K562 (cell line): ENCODE results near the gene LMAN2. TPM values are rescaled to one million over a fixed set of nuclear protein-coding genes. Genes with fewer than 3 reads are reported as not detected.

Experiments
- ARID3B ChIP-seq: fragments of 250-450 bp; sonication (Bioruptor Pico); IDR thresholded peaks from 2 replicates; pipeline ENCODE4 v1.4.0; 2020; ENCODE audit warnings: borderline replicate concordance
- CAMTA2 ChIP-seq: fragments of 250-450 bp; sonication (Bioruptor Pico); conservative IDR thresholded peaks from 2 replicates; pipeline ENCODE4 v1.5.1; 2022
- CREB1 ChIP-seq, 2 experiments: sonication (generic) in 1 of 2; formaldehyde crosslinking in 1 of 2; IDR thresholded peaks; 2 replicates each; pipeline versions ENCODE4 v1.6.1 to v1.8.0; 2012 to 2022; ENCODE audit warnings: inconsistent platforms in 1 of 2, mild to moderate bottlenecking in 1 of 2, missing genetic modification reagents in 1 of 2, moderate library complexity in 1 of 2
- CREB3L1 ChIP-seq: fragments of 450-650 bp; IDR thresholded peaks from 2 replicates; pipeline ENCODE4 v1.6.1; 2014; ENCODE audit warnings: low read depth, mild to moderate bottlenecking, moderate library complexity, borderline replicate concordance
- MYBL2 ChIP-seq, 2 experiments: fragments of 450-650 bp in 1 of 2; sonication (generic) in 1 of 2; formaldehyde crosslinking in 1 of 2; IDR thresholded peaks; 2 replicates each; pipeline versions ENCODE4 v1.6.1 to v1.8.1; 2017 to 2022; ENCODE audit warnings: borderline replicate concordance in 1 of 2, inconsistent platforms in 1 of 2, low read depth in 1 of 2, mild to moderate bottlenecking in 1 of 2, missing genetic modification reagents in 1 of 2, moderate library complexity in 1 of 2
- NCOA6 ChIP-seq: fragments of 450-650 bp; IDR thresholded peaks from 2 replicates; pipeline ENCODE4 v1.6.1; 2017; ENCODE audit warnings: mild to moderate bottlenecking
- NCOR1 ChIP-seq: fragments of 450-650 bp; IDR thresholded peaks from 2 replicates; pipeline ENCODE4 v1.6.1; 2016; ENCODE audit warnings: mild to moderate bottlenecking, moderate library complexity
- NR4A1 ChIP-seq, 2 experiments: fragments of 250-450 bp in 1 of 2; fragments of 450-650 bp in 1 of 2; sonication (Bioruptor Pico) in 1 of 2; IDR thresholded peaks; 2 replicates each; pipeline versions ENCODE4 v1.4.0 to v1.6.1; 2016 to 2020; ENCODE audit warnings: mild to moderate bottlenecking in 2 of 2, missing compliant biosample characterization in 1 of 2, missing genetic modification characterization in 1 of 2, moderate library complexity in 1 of 2
- PCBP2 ChIP-seq: fragments of 200-400 bp; formaldehyde crosslinking; IDR thresholded peaks from 2 replicates; pipeline ENCODE4 v1.6.1; 2018; ENCODE audit warnings: low read length, low read depth, mild to moderate bottlenecking, moderate library complexity; ENCODE audit not compliant: poor library complexity, severe bottlenecking
- PKNOX1 ChIP-seq: fragments of 450-650 bp; IDR thresholded peaks from 2 replicates; pipeline ENCODE4 v1.6.1; 2016
- SETDB1 ChIP-seq: IDR thresholded peaks from one replicate; pipeline ENCODE4 v1.6.1; 2012; ENCODE audit warnings: low read length, control low read depth, inconsistent platforms
- SNIP1 ChIP-seq: fragments of 450-650 bp; IDR thresholded peaks from 2 replicates; pipeline ENCODE4 v1.7.1; 2017; ENCODE audit warnings: low read depth, mild to moderate bottlenecking
- TCF7 ChIP-seq: sonication (generic); IDR thresholded peaks from 2 replicates; pipeline ENCODE4 v1.6.1; 2016; ENCODE audit warnings: antibody characterized with exemption, borderline replicate concordance
- WHSC1 ChIP-seq: IDR thresholded peaks from one replicate; pipeline ENCODE4 v1.6.1; 2012; ENCODE audit warnings: low read length, control low read depth, inconsistent platforms
- ZBTB1 ChIP-seq: sonication (generic); formaldehyde crosslinking; IDR thresholded peaks from 2 replicates; pipeline ENCODE4 v1.8.1; 2023; ENCODE audit warnings: missing genetic modification reagents, low read depth, mild to moderate bottlenecking, borderline replicate concordance
- ZFX ChIP-seq: sonication (generic); formaldehyde crosslinking; IDR thresholded peaks from 2 replicates; pipeline ENCODE4 v1.8.0; 2022; ENCODE audit warnings: mild to moderate bottlenecking, missing genetic modification reagents, moderate library complexity
- polyA plus RNA-seq, 8 experiments: library from polyadenylated mRNA; depleted of rRNA in 4 of 8; stranded (reverse) in 5 of 8; unstranded in 3 of 8; fragments of >200 nt; fragmentation: Nextera tagmentation in 2 of 8; fragmentation: Illumina TruSeq in 1 of 8; extraction: Ambion mirVana in 2 of 8; extraction: Trizol in 1 of 8; gene quantifications; 2 replicates each; pipeline versions ENCODE4 v1.2.1 to v1.2.3, GENCODE V29; 2011 to 2014; ENCODE audit warnings: inconsistent platforms in 1 of 8, missing spikeins in 1 of 8
- total RNA-seq, 7 experiments: library from RNA; depleted of rRNA in 6 of 7; stranded (reverse); fragments of >200 nt in 6 of 7; fragmentation: Illumina TruSeq in 2 of 7; extraction: Trizol in 2 of 7; gene quantifications; 2 replicates each; pipeline versions ENCODE4 v1.2.1 to v1.2.3, GENCODE V29; 2011 to 2021; ENCODE audit warnings: low replicate concordance in 1 of 7

Gene LMAN2
- total and polyA plus RNA-seq, 9 of the 15 experiments (the other 6 are each of a cell fraction or from before 2014, with no cell fraction given), result 2.7 to 254 (median 136) TPM

GRCh38 chr5:177390363-177391300 lies 39.2 kb upstream of the LMAN2 start (continued):
- TF ChIP-seq PKNOX1 (peak; percentile 50), NCOA6 (no peak), MYBL2 (IDR thresholded peaks at IDR 0.05; ENCODE audit: low read depth) (no peak), MYBL2 (CRISPR knock-in tag; IDR thresholded peaks at IDR 0.05; ENCODE audit: borderline replicate concordance) (no peak), ZBTB1 (no peak), SETDB1 (no peak), TCF7 (no peak), PCBP2 (no peak), CREB3L1 (peak; percentile 81), ARID3B (CRISPR knock-in tag) (no peak), CREB1 (IDR thresholded peaks at IDR 0.05) (no peak), CREB1 (CRISPR knock-in tag; IDR thresholded peaks at IDR 0.05) (peak; percentile 55; the same call in 1 of the 2 replicates), NR4A1 (CRISPR knock-in tag; IDR thresholded peaks at IDR 0.05) (no peak), NR4A1 (tag; IDR thresholded peaks at IDR 0.05) (no peak), SNIP1 (no peak), NCOR1 (no peak), ZFX (CRISPR knock-in tag) (peak; percentile 61), CAMTA2 (no peak), WHSC1 (no peak)
